Tibial nerve (tissue), 4 donors: ENCODE measurements around the gene SFXN5.

ENCODE experiments used
- CTCF ChIP-seq, 5 experiments: fragments of 200-600 bp in 3 of 5; fragments of 450-650 bp in 2 of 5; sonication (generic) in 3 of 5; IDR thresholded peaks; one replicate each; pipeline ENCODE4 v1.5.1; 2016 to 2019; ENCODE audit warnings: antibody characterized with exemption in 5 of 5, mild to moderate bottlenecking in 3 of 5, moderate library complexity in 2 of 5
- EP300 ChIP-seq, 2 donors: sonication (generic); formaldehyde crosslinking; IDR thresholded peaks; one replicate each; pipeline ENCODE4 v1.6.1; 2017; ENCODE audit warnings: antibody characterized with exemption in 2 of 2, mild to moderate bottlenecking in 1 of 2
- POLR2A ChIP-seq, 2 donors: fragments of 450-650 bp; IDR thresholded peaks; one replicate each; pipeline ENCODE4 v1.6.1; 2017; ENCODE audit warnings: antibody characterized with exemption in 2 of 2, mild to moderate bottlenecking in 2 of 2, moderate library complexity in 2 of 2

GRCh38 chr2:73076701-73077423, 5.3 kb upstream of the SFXN5 start:
- TF ChIP-seq CTCF (IDR thresholded peaks at IDR 0.05), result no peak
- TF ChIP-seq EP300 (IDR thresholded peaks at IDR 0.05), result no peak
- no peak for TF ChIP-seq POLR2A (IDR thresholded peaks at IDR 0.05)
